Measurements from ENCODE around the gene TTC21A.

The TTC21A gene

DNA sequence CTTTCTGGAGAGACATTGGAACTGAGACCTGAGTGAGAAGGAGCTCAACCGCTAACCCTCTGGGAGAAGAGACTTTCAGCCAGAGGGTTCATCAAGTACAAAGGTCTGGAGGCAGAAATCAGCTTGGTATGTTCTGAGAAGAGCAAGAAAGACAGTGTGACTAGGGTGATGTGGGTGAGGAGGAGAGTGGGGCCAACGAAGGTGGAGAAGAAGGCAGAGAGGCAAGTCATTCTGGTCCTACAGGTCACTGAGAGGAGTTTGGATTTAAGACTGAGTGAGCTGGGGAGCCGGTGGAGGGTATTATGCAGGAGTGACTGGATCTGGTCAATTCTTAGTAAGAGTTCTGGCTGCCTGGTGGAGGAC lies 72.7 kb downstream of the TTC21A start:
- no peaks in the 10 kb centered on the region for H4K20me1 ChIP-seq (ENCODE audit: insufficient read depth, low read length)
- H3K9me2 ChIP-seq (replicated peaks; ENCODE audit: insufficient read depth, low read length), result no peaks in the 10 kb centered on the region
- H3K27ac ChIP-seq (ENCODE audit: low read length), result no peak overlapping the region
- H2AFZ ChIP-seq (ENCODE audit: low read length), result peak overlapping the region; percentile 80
- peak overlapping the region; percentile 33; the same call in 1 of the 2 replicates for H3K9ac ChIP-seq (ENCODE audit: low read length)
- TF ChIP-seq, protein P1, sequence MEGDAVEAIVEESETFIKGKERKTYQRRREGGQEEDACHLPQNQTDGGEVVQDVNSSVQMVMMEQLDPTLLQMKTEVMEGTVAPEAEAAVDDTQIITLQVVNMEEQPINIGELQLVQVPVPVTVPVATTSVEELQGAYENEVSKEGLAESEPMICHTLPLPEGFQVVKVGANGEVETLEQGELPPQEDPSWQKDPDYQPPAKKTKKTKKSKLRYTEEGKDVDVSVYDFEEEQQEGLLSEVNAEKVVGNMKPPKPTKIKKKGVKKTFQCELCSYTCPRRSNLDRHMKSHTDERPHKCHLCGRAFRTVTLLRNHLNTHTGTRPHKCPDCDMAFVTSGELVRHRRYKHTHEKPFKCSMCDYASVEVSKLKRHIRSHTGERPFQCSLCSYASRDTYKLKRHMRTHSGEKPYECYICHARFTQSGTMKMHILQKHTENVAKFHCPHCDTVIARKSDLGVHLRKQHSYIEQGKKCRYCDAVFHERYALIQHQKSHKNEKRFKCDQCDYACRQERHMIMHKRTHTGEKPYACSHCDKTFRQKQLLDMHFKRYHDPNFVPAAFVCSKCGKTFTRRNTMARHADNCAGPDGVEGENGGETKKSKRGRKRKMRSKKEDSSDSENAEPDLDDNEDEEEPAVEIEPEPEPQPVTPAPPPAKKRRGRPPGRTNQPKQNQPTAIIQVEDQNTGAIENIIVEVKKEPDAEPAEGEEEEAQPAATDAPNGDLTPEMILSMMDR (IDR thresholded peaks at IDR 0.05; ENCODE audit: low read length), result no peak
- TF ChIP-seq EZH2 (optimal IDR thresholded peaks at IDR 0.05; ENCODE audit: low read depth, low read length) (no peak), EZH2phosphoT487 (IDR thresholded peaks at IDR 0.05; ENCODE audit: low read length) (no peak)
- H3F3A ChIP-seq (ENCODE audit: insufficient read depth, low read length), result peaks cover 13% of the 10 kb centered on the region; the same call in 1 of the 2 replicates
- no peaks in the 10 kb centered on the region for H3K79me2 ChIP-seq (ENCODE audit: low read length)
- H3K4me2 ChIP-seq (ENCODE audit: low read depth, low read length), result peak overlapping the region; percentile 78
- no peak for DNase-seq
- H3K4me1 ChIP-seq (ENCODE audit: low read length), result peaks cover 12% of the 10 kb centered on the region
- H3K4me3 ChIP-seq (ENCODE audit: low read length), result peak overlapping the region; percentile 51
- H3K9me3 ChIP-seq (replicated peaks; ENCODE audit: insufficient read depth, low read length), result no peaks in the 10 kb centered on the region
- no peaks in the 10 kb centered on the region for H3K27me3 ChIP-seq (replicated peaks; ENCODE audit: insufficient read depth, low read length)
- H3K36me3 ChIP-seq (replicated peaks; ENCODE audit: insufficient read depth, low read length), result no peaks in the 10 kb centered on the region

DNA sequence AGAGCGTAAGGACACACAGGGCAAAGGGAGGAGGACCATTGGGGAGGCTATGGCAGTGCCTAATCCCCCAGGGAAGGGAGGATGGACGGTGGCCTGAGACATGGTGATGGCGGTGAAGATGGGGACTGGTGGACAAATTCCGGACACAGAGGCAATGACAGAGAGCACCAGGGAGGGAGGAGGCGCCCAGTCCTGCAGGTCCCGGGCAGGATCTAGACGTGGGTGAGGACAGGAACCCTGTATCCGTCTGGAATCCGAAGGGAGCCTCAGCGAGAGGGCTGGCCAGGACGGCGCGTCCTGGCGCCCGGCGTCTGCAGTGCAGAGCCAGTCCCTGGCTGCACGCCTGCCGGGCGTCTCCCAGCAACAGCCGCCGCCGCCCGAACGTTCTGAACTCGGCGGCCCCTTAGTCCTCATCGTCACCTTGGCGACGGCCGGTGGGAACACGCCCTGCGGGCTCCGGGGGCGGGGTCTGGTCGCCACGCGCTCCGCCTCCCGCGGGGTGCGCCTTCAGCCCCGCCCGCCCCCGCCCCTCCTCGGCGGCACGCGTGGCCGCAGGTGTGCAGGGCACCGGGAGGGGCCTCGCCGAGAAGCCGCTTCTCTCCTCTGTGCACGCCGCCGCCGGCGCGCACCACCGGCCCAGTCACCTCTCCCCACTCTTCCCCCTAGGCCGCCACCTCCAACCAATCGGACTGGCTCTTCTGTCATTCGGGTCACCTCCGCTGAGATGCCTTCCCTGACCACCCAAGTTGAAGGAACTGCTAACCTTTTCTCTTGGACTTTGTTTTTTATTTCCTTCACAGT lies 73.3 kb downstream of the TTC21A start:
- peak overlapping the region; percentile 80 for H2AFZ ChIP-seq (ENCODE audit: low read length)
- peak overlapping the region; percentile 2; the same call in 1 of the 2 replicates for H3K27ac ChIP-seq (ENCODE audit: low read length)
- no peaks in the 10 kb centered on the region for H4K20me1 ChIP-seq (ENCODE audit: insufficient read depth, low read length)
- no peaks in the 10 kb centered on the region for H3K9me2 ChIP-seq (replicated peaks; ENCODE audit: insufficient read depth, low read length)
- H3F3A ChIP-seq (ENCODE audit: insufficient read depth, low read length), result peaks cover 13% of the 10 kb centered on the region; the same call in 1 of the 2 replicates
- no peaks in the 10 kb centered on the region for H3K27me3 ChIP-seq (replicated peaks; ENCODE audit: insufficient read depth, low read length)
- DNase-seq, result peak; percentile 95
- no peaks in the 10 kb centered on the region for H3K9me3 ChIP-seq (replicated peaks; ENCODE audit: insufficient read depth, low read length)
- H3K79me2 ChIP-seq (ENCODE audit: low read length), result no peaks in the 10 kb centered on the region
- TF ChIP-seq EZH2 (optimal IDR thresholded peaks at IDR 0.05; ENCODE audit: low read depth, low read length) (no peak), EZH2phosphoT487 (IDR thresholded peaks at IDR 0.05; ENCODE audit: low read length) (no peak)
- TF ChIP-seq, protein P1 (IDR thresholded peaks at IDR 0.05; ENCODE audit: low read length), result no peak
- H3K4me2 ChIP-seq (ENCODE audit: low read depth, low read length), result peak overlapping the region; percentile 78
- H3K4me1 ChIP-seq (ENCODE audit: low read length), result peaks cover 12% of the 10 kb centered on the region
- H3K36me3 ChIP-seq (replicated peaks; ENCODE audit: insufficient read depth, low read length), result no peaks in the 10 kb centered on the region
- peak overlapping the region; percentile 33 for H3K9ac ChIP-seq (ENCODE audit: low read length)
- peak overlapping the region; percentile 51 for H3K4me3 ChIP-seq (ENCODE audit: low read length)

DNA sequence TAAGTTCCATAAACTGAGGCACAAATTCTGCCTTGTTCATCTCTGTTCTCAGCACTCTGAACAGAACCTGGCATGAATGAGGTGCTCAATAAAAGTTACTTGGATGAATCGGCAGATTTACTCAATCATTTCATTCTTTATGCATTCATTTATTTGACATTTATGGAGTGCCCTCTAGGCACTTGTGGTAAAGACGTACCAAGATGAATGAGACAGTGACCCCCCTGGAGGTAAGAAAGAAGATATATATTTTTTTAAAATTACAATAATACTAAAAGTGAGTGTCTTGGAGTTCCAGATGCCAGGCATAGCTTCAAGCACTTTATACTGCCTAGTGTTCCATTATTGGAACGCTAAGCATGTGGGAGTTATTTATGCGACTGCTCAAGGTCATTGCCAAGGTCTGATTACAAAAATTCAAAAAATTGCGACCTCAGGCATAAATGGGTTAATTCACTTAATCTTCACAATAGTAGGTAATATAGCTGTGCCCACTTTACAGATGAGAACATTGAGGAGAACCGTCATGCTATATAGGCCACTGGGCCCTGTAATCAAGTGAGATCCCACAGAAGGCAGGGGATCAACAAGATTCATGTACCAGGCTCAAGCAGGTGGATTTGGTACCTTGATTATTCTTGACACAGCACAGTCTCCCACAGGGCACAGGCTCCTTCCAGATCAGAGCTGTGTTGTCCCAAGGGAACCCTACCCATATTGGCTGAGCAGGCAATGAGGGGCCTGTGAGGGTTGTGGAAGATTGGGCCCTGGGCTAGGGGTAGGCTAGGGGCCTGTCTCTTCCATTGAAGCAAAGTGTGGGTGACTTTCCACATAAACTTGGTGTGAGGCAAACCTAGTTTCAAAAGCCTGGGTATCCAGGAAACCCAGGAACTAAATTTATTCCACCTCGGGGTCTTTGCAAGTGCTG lies 74.2 kb downstream of the TTC21A start:
- TF ChIP-seq EZH2 (optimal IDR thresholded peaks at IDR 0.05; ENCODE audit: low read depth, low read length) (no peak), EZH2phosphoT487 (IDR thresholded peaks at IDR 0.05; ENCODE audit: low read length) (no peak)
- TF ChIP-seq, protein P1 (IDR thresholded peaks at IDR 0.05; ENCODE audit: low read length), result no peak
- Histone ChIP-seq H3K27me3 (replicated peaks; ENCODE audit: insufficient read depth, low read length) (no peaks in the 10 kb centered on the region), H3K9me2 (replicated peaks; ENCODE audit: insufficient read depth, low read length) (no peaks in the 10 kb centered on the region), H4K20me1 (ENCODE audit: insufficient read depth, low read length) (no peaks in the 10 kb centered on the region), H3K36me3 (replicated peaks; ENCODE audit: insufficient read depth, low read length) (no peaks in the 10 kb centered on the region), H3K4me1 (ENCODE audit: low read length) (peaks cover 12% of the 10 kb centered on the region), H3K4me3 (ENCODE audit: low read length) (peak overlapping the region; percentile 13; the same call in 1 of the 2 replicates), H3K79me2 (ENCODE audit: low read length) (no peaks in the 10 kb centered on the region), H3K27ac (ENCODE audit: low read length) (peak overlapping the region; percentile 2; the same call in 1 of the 2 replicates), H3F3A (ENCODE audit: insufficient read depth, low read length) (peaks cover 13% of the 10 kb centered on the region; the same call in 1 of the 2 replicates), H2AFZ (ENCODE audit: low read length) (peak overlapping the region; percentile 3), H3K4me2 (ENCODE audit: low read depth, low read length) (peak overlapping the region; percentile 43), H3K9me3 (replicated peaks; ENCODE audit: insufficient read depth, low read length) (no peaks in the 10 kb centered on the region), H3K9ac (ENCODE audit: low read length) (peak overlapping the region; percentile 15; the same call in 1 of the 2 replicates)
- DNase-seq, result no peak
